ENCODE data around the gene KYAT1. TPM values are rescaled to one million over a fixed set of nuclear protein-coding genes. Genes with fewer than 3 reads are reported as not detected.

The KYAT1 gene
- total and polyA plus RNA-seq, 2 of the 13 experiments (the other 11 are each of a cell fraction or from before 2014, with no cell fraction given): 9.2 to 46.5 TPM

GRCh38 chr9:128863647-128864046, 18.1 kb downstream of the KYAT1 start (continued):
- no peak for TF ChIP-seq KDM5A (IDR thresholded peaks at IDR 0.05; ENCODE audit: borderline replicate concordance, low read length)
- TF ChIP-seq ZFAT (CRISPR knock-in tag; conservative IDR thresholded peaks at IDR 0.05): no peak
- TF ChIP-seq ATF2 (CRISPR knock-in tag; IDR thresholded peaks at IDR 0.05): 0 out of 2 replicates have a peak, but pooled peaks have one; percentile 11
- peak; percentile 28; the same call in 1 of the 2 replicates for TF ChIP-seq POGZ (CRISPR knock-in tag; IDR thresholded peaks at IDR 0.05)
- 0 out of 2 replicates have a peak, but pooled peaks have one; percentile 25 for TF ChIP-seq ZGPAT (CRISPR knock-in tag; IDR thresholded peaks at IDR 0.05)
- no peak for TF ChIP-seq ZHX1 (CRISPR knock-in tag; IDR thresholded peaks at IDR 0.05; ENCODE audit: low read depth)
- TF ChIP-seq ZNF296 (CRISPR knock-in tag; conservative IDR thresholded peaks at IDR 0.05): no peak
- TF ChIP-seq ZNF263 (CRISPR knock-in tag; IDR thresholded peaks at IDR 0.05): no peak
- no peak for TF ChIP-seq ZBTB26 (CRISPR knock-in tag; IDR thresholded peaks at IDR 0.05; ENCODE audit: borderline replicate concordance)
- TF ChIP-seq HNRNPK (IDR thresholded peaks at IDR 0.05; ENCODE audit: low read depth, low read length, poor library complexity, severe bottlenecking): no peak
- no peak for TF ChIP-seq TAF15 (IDR thresholded peaks at IDR 0.05; ENCODE audit: low read depth, low read length, poor library complexity, severe bottlenecking)
- TF ChIP-seq ARID5B (CRISPR knock-in tag; IDR thresholded peaks at IDR 0.05): no peak
- no peak; the same call in 1 of the 2 replicates for TF ChIP-seq TSC22D2 (CRISPR knock-in tag; IDR thresholded peaks at IDR 0.05; ENCODE audit: borderline replicate concordance)
- no peak for TF ChIP-seq ZNF841 (CRISPR knock-in tag; IDR thresholded peaks at IDR 0.05; ENCODE audit: borderline replicate concordance)
- TF ChIP-seq ZNF24 (IDR thresholded peaks at IDR 0.05): no peak
- TF ChIP-seq AHR (CRISPR knock-in tag; IDR thresholded peaks at IDR 0.05): no peak
- peak; percentile 32; the same call in 1 of the 2 replicates for TF ChIP-seq EEA1 (CRISPR knock-in tag; IDR thresholded peaks at IDR 0.05; ENCODE audit: borderline replicate concordance)
